GM12878 (cell line): ENCODE data around the gene GMPPB. TPM values are rescaled to one million over a fixed set of nuclear protein-coding genes. Genes with fewer than 3 reads are reported as not detected.

ENCODE experiments used
- ATAC-seq: fragments of 200-7000 bp; cut with Tn5 transposase; 3 replicates; pipeline ENCODE4 v1.9.1; 2020; ENCODE audit warnings: mild to moderate bottlenecking, moderate library complexity
- BruUV-seq: library from RNA; stranded (reverse); fragments of 400-500 nt; replicated peaks from 2 replicates; lab custom pipeline; 2021; lab: Mats Ljungman, UMichigan
- CTCF ChIA-PET: fragments of 300-600 bp; sonication (Branson Sonifier 250); formaldehyde crosslinking; extraction: SDS; loops from one replicate; lab custom pipeline; 2021; ENCODE audit warnings: inconsistent platforms; lab: Yijun Ruan, JAX
- POLR2A ChIA-PET: fragments of 350-600 bp; formaldehyde crosslinking; extraction: SDS; loops from one replicate; lab custom pipeline; 2021; ENCODE audit warnings: inconsistent platforms; lab: Charles Lee
- RAD21 ChIA-PET: fragments of 300-600 bp; sonication (Branson Sonifier 250); formaldehyde crosslinking; loops from one replicate; lab custom pipeline; 2023; ENCODE audit warnings: antibody characterized with exemption; ENCODE audit not compliant: unreplicated experiment; lab: Charles Lee
- SMC1A ChIA-PET: fragments of 300-600 bp; sonication (Branson Sonifier 250); formaldehyde crosslinking; loops from one replicate; lab custom pipeline; 2023; ENCODE audit not compliant: unreplicated experiment, uncharacterized antibody; lab: Charles Lee
- DNase-seq: peaks from one replicate; pipeline ENCODE4 v3.0.0-alpha.2; 2011; ENCODE audit warnings: low read depth, low spot score
- FAIRE-seq: peaks from 3 replicates; lab custom pipeline; 2011; peaks lifted over from hg19 to GRCh38; lab: Jason Lieb, UNC
- H2AFZ ChIP-seq: 2 replicates; pipeline ENCODE4 v1.6.0; 2011; ENCODE audit warnings: low read depth, low read length, control low read depth; ENCODE audit not compliant: control insufficient read depth
- H3K27ac ChIP-seq: 2 replicates; pipeline ENCODE4 v1.5.1; 2011; ENCODE audit warnings: control low read depth; ENCODE audit not compliant: control insufficient read depth, insufficient read depth
- H3K27me3 ChIP-seq, 2 experiments: replicated peaks in 1 of 2; 2 replicates each; pipeline versions ENCODE4 v1.6.0 to v1.6.1; 2011; ENCODE audit warnings: low read length in 1 of 2; ENCODE audit not compliant: control insufficient read depth in 2 of 2, insufficient read depth in 2 of 2
- H3K36me3 ChIP-seq, 2 experiments: 2 replicates each; pipeline ENCODE4 v1.5.1; 2011; ENCODE audit warnings: low read length in 1 of 2; ENCODE audit not compliant: control insufficient read depth in 2 of 2, insufficient read depth in 2 of 2
- H3K4me1 ChIP-seq: 2 replicates; pipeline ENCODE4 v1.6.1; 2011; ENCODE audit warnings: mild to moderate bottlenecking, low read length, moderate library complexity, mixed read lengths; ENCODE audit not compliant: control insufficient read depth, insufficient read depth
- H3K4me2 ChIP-seq: 2 replicates; pipeline ENCODE4 v1.6.0; 2011; ENCODE audit warnings: control low read depth; ENCODE audit not compliant: control insufficient read depth, insufficient read depth
- H3K4me3 ChIP-seq: fragments of 200-600 bp; sonication (generic); 2 replicates; pipeline ENCODE4 v1.5.1; 2016
- H3K79me2 ChIP-seq: 2 replicates; pipeline ENCODE4 v1.6.0; 2011; ENCODE audit warnings: low read length; ENCODE audit not compliant: control insufficient read depth, insufficient read depth
- H3K9ac ChIP-seq: 2 replicates; pipeline ENCODE4 v1.8.0; 2011; ENCODE audit warnings: low read length, control low read depth, mixed read lengths; ENCODE audit not compliant: control insufficient read depth, insufficient read depth
- H3K9me3 ChIP-seq: replicated peaks from 3 replicates; pipeline ENCODE4 v1.5.1; 2011; ENCODE audit warnings: mild to moderate bottlenecking, low read length; ENCODE audit not compliant: control insufficient read depth, insufficient read depth
- H4K20me1 ChIP-seq: 2 replicates; pipeline ENCODE4 v1.6.0; 2011; ENCODE audit not compliant: control insufficient read depth, insufficient read depth
- CHD4 ChIP-seq: fragments of 200-600 bp; sonication (generic); IDR thresholded peaks from 2 replicates; pipeline ENCODE4 v1.6.1; 2016; ENCODE audit warnings: mild to moderate bottlenecking
- EGR1 ChIP-seq, 2 experiments: IDR thresholded peaks; 1 replicate in 1 of 2; 2 replicates in 1 of 2; pipeline ENCODE4 v1.6.1; 2011 to 2012; ENCODE audit warnings: low read depth in 2 of 2, low read length in 2 of 2, borderline replicate concordance in 1 of 2, mild to moderate bottlenecking in 1 of 2, moderate library complexity in 1 of 2
- FOXM1 ChIP-seq: IDR thresholded peaks from 2 replicates; pipeline ENCODE4 v1.6.1; 2012; ENCODE audit warnings: low read depth, mild to moderate bottlenecking, inconsistent platforms, low read length, moderate library complexity
- IRF4 ChIP-seq: IDR thresholded peaks from 2 replicates; pipeline ENCODE4 v1.6.1; 2011; ENCODE audit warnings: low read depth, low read length
- MLLT1 ChIP-seq: fragments of 450-650 bp; IDR thresholded peaks from 2 replicates; pipeline ENCODE4 v1.6.1; 2016; ENCODE audit warnings: mild to moderate bottlenecking
- NBN ChIP-seq: fragments of 450-650 bp; IDR thresholded peaks from 2 replicates; pipeline ENCODE4 v1.6.1; 2016
- NFYB ChIP-seq: IDR thresholded peaks from 2 replicates; pipeline ENCODE4 v1.6.1; 2011; ENCODE audit warnings: low read depth, mild to moderate bottlenecking, low read length, improper control_type of control experiment, moderate library complexity; ENCODE audit not compliant: insufficient read depth
- NR2C2 ChIP-seq: IDR thresholded peaks from 2 replicates; pipeline ENCODE4 v1.6.1; 2011; ENCODE audit warnings: borderline replicate concordance, low read depth; ENCODE audit not compliant: control insufficient read depth, insufficient read length
- NR2F1 ChIP-seq: fragments of 450-650 bp; conservative IDR thresholded peaks from 2 replicates; pipeline ENCODE4 v1.6.1; 2017; ENCODE audit warnings: mild to moderate bottlenecking
- RB1 ChIP-seq: fragments of 450-650 bp; formaldehyde crosslinking; IDR thresholded peaks from 2 replicates; pipeline ENCODE4 v1.6.1; 2017; ENCODE audit warnings: mild to moderate bottlenecking, borderline replicate concordance
- SMAD1 ChIP-seq: fragments of 450-650 bp; IDR thresholded peaks from 2 replicates; pipeline ENCODE4 v1.6.1; 2018; ENCODE audit warnings: mild to moderate bottlenecking, low read depth; ENCODE audit not compliant: partially characterized antibody
- SREBF1 ChIP-seq: IDR thresholded peaks from 2 replicates; pipeline ENCODE4 v1.6.1; 2012; ENCODE audit warnings: mild to moderate bottlenecking, low read length
- SRF ChIP-seq, 2 experiments: IDR thresholded peaks; 2 replicates each; pipeline ENCODE4 v1.6.1; 2011; ENCODE audit warnings: low read depth in 2 of 2, low read length in 2 of 2, mild to moderate bottlenecking in 1 of 2, moderate library complexity in 1 of 2
- SUPT20H ChIP-seq: IDR thresholded peaks from 2 replicates; pipeline ENCODE4 v1.6.1; 2011; ENCODE audit warnings: low read depth, mild to moderate bottlenecking, low read length, moderate library complexity, borderline replicate concordance; ENCODE audit not compliant: control insufficient read depth
- ZBED1 ChIP-seq: IDR thresholded peaks from 2 replicates; pipeline ENCODE4 v1.6.1; 2016; ENCODE audit warnings: borderline replicate concordance
- ZSCAN29 ChIP-seq: fragments of 450-650 bp; IDR thresholded peaks from 2 replicates; pipeline ENCODE4 v1.6.1; 2017; ENCODE audit warnings: mild to moderate bottlenecking, moderate library complexity
- ZZZ3 ChIP-seq: IDR thresholded peaks from 2 replicates; pipeline ENCODE4 v1.6.1; 2011; ENCODE audit warnings: low read depth; ENCODE audit not compliant: control insufficient read depth, insufficient read length
- in situ Hi-C: fragments of 300-500 bp; cut with MboI; formaldehyde crosslinking; loops from 9 replicates; pipeline ENCODE4 v1.14.3; 2018; ENCODE audit warnings: mixed read lengths
- intact Hi-C: fragments of 100-400 bp; cut with micrococcal nuclease; formaldehyde crosslinking; loops from one replicate; pipeline ENCODE4 v1.14.2; 2022; ENCODE audit not compliant: unreplicated experiment
- polyA plus RNA-seq, 11 experiments: library from polyadenylated mRNA; depleted of rRNA in 4 of 11; unstranded in 6 of 11; stranded (reverse) in 5 of 11; fragments of >200 nt; fragmentation: Nextera tagmentation in 4 of 11; fragmentation: Illumina TruSeq in 1 of 11; extraction: Ambion mirVana in 4 of 11; extraction: Trizol in 1 of 11; gene quantifications; 1 replicate in 1 of 11; 2 replicates in 10 of 11; pipeline versions ENCODE4 v1.2.1 to v1.2.3, GENCODE V29; 2011 to 2016; ENCODE audit warnings: inconsistent platforms in 2 of 11, missing spikeins in 2 of 11, low read depth in 1 of 11
- total RNA-seq, 4 experiments: library from RNA; depleted of rRNA in 3 of 4; stranded (reverse); fragments of >200 nt in 3 of 4; fragmentation: Illumina TruSeq in 1 of 4; extraction: Trizol in 1 of 4; gene quantifications; 2 replicates each; pipeline versions ENCODE4 v1.2.1 to v1.2.3, GENCODE V29; 2013 to 2021

Gene GMPPB
- total and polyA plus RNA-seq, 10 of the 15 experiments (the other 5 are each of a cell fraction or from before 2014, with no cell fraction given): 2.3 to 99.5 (median 23.3) TPM

DNA sequence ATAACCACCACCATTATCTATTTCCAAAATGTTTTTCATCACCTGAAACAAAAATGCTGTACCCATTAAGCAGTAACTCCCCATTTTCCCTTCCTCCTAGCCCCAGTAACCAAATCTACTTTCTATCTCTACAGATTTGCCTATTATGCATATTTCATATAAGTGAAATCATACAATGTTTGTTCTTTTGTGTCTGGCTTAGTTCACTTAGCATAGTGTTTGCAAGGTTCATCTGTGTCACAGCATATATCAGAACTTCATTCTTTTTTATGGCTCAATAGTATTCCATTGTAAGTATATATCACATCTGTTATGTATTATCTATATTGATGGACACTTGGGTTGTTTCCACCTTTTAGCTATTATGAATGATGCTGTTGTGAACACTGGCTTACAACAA lies 16.7 kb upstream of the GMPPB start:
- SMC1A ChIA-PET: no interaction called here
- Histone ChIP-seq H3K79me2 (no peaks in the 10 kb centered on the region), H3K36me3 (peaks cover 7 to 15% of the 10 kb centered on the region in 2 experiments), H3K4me2 (no peak overlapping the region), H3K27ac (no peak overlapping the region), H3K27me3 (no peaks in the 10 kb centered on the region), H4K20me1 (no peaks in the 10 kb centered on the region), H3K9me3 (no peaks in the 10 kb centered on the region), H2AFZ (no peak overlapping the region), H3K9ac (no peak overlapping the region), H3K4me3 (no peak overlapping the region), H3K4me1 (no peaks in the 10 kb centered on the region)
- intact Hi-C loops: no loop called here
- DNase-seq (no peak), ATAC-seq (no peak), FAIRE-seq (no peak)
- TF ChIP-seq SRF (IDR thresholded peaks at IDR 0.05; ENCODE audit: low read depth in 2 of 2, low read length in 2 of 2) (no peak), IRF4 (no peak), ZSCAN29 (no peak), NFYB (no peak), EGR1 (IDR thresholded peaks at IDR 0.05; ENCODE audit: borderline replicate concordance in 1 of 2, low read depth in 2 of 2, low read length in 2 of 2) (no peak), NBN (no peak), NR2C2 (no peak), NR2F1 (no peak), ZZZ3 (no peak), MLLT1 (no peak), SMAD1 (no peak), SUPT20H (no peak), FOXM1 (no peak), CHD4 (no peak), ZBED1 (no peak), RB1 (no peak), SREBF1 (no peak)
- no TSS peak for BruUV-seq
- RAD21 ChIA-PET: no interaction called here
- in situ Hi-C loops: no loop called here
- POLR2A ChIA-PET: interaction anchor here (0.6 to 0.7 kb wide), 2 partner anchors 16 to 55 kb away, joined by 3 to 4 read pairs; no protein-coding TSS in a partner anchor
- CTCF ChIA-PET: no interaction called here
